Sigmoid colon (tissue), 7 donors: Measurements from ENCODE around the gene TCF23. TPM values are rescaled to one million over a fixed set of nuclear protein-coding genes. Genes with fewer than 3 reads are reported as not detected.
"Not testable (repeated sequence)": the region's sequence is repeated elsewhere in the genome, so short reads cannot be mapped to it uniquely, and the experiment has no call there.

Experiments
- DNase-seq: peaks from one replicate; pipeline ENCODE4 v3.0.0-alpha.2; 2019
- H3K27ac ChIP-seq, 4 donors: fragments of 200-600 bp; sonication (generic); one replicate each; pipeline ENCODE4 v1.5.1; 2016 to 2019; ENCODE audit warnings: mild to moderate bottlenecking in 1 of 4
- H3K27me3 ChIP-seq, 3 donors: fragments of 200-600 bp; sonication (generic); one replicate each; pipeline ENCODE4 v1.5.1; 2019; ENCODE audit warnings: mild to moderate bottlenecking in 1 of 3
- H3K36me3 ChIP-seq, 4 donors: fragments of 200-600 bp; sonication (generic); one replicate each; pipeline ENCODE4 v1.5.1; 2016 to 2019
- H3K4me1 ChIP-seq, 4 donors: fragments of 200-600 bp; sonication (generic); one replicate each; pipeline ENCODE4 v1.5.1; 2017 to 2019
- H3K4me3 ChIP-seq, 4 donors: fragments of 200-600 bp; sonication (generic); one replicate each; pipeline ENCODE4 v1.5.1; 2017 to 2019; ENCODE audit warnings: mild to moderate bottlenecking in 2 of 4, moderate library complexity in 1 of 4
- H3K9me3 ChIP-seq, 4 donors: fragments of 200-600 bp in 3 of 4; sonication (generic) in 3 of 4; one replicate each; pipeline versions ENCODE4 v1.5.1 to v1.6.1; 2013 to 2019
- EP300 ChIP-seq, 4 donors: sonication (generic); formaldehyde crosslinking; IDR thresholded peaks; one replicate each; pipeline ENCODE4 v1.6.1; 2017; ENCODE audit warnings: antibody characterized with exemption in 4 of 4
- POLR2A ChIP-seq, 2 donors: fragments of 450-650 bp; IDR thresholded peaks; one replicate each; pipeline ENCODE4 v1.6.1; 2016; ENCODE audit warnings: antibody characterized with exemption in 2 of 2, mild to moderate bottlenecking in 2 of 2, moderate library complexity in 2 of 2
- POLR2AphosphoS5 ChIP-seq, 4 donors: sonication (generic); formaldehyde crosslinking; IDR thresholded peaks; one replicate each; pipeline ENCODE4 v1.6.1; 2017; ENCODE audit warnings: antibody characterized with exemption in 4 of 4
- WGBS, 2 donors: extraction: QIAGEN DNeasy Blood & Tissue Kit; methylation state at CpG; one replicate each; pipeline ENCODE4 v1.1.7; 2013; 5-methylcytosine and 5-hydroxymethylcytosine counted together
- intact Hi-C: fragments of 100-400 bp; cut with DNase I; formaldehyde crosslinking; loops from one replicate; pipeline ENCODE4 v1.15.1; 2023
- polyA plus RNA-seq, 3 donors: library from polyadenylated mRNA; stranded (reverse); fragments of 200-250 nt; gene quantifications; one replicate each; pipeline ENCODE4 v1.2.3, GENCODE V29; 2013
- total RNA-seq, 4 donors: library from RNA; depleted of rRNA; stranded (reverse); fragments of >200 nt; gene quantifications; one replicate each; pipeline ENCODE4 v1.1.0, GENCODE V29; 2016
- TF ChIP-seq, protein P1 (sequence below), 4 experiments: fragments of 450-650 bp in 3 of 4; fragments of 200-600 bp in 1 of 4; IDR thresholded peaks; one replicate each; pipeline ENCODE4 v1.5.1; 2016 to 2019; ENCODE audit warnings: antibody characterized with exemption in 4 of 4, mild to moderate bottlenecking in 3 of 4, moderate library complexity in 2 of 4
- donor health status: healthy with polysubstance abuse.
- donor health status: Bipolar disorder and iron deficiency.
- donor health status: healthy.

TCF23 gene
- total and polyA plus RNA-seq, 7 donors = 0.03 TPM; not detected in 6

DNA sequence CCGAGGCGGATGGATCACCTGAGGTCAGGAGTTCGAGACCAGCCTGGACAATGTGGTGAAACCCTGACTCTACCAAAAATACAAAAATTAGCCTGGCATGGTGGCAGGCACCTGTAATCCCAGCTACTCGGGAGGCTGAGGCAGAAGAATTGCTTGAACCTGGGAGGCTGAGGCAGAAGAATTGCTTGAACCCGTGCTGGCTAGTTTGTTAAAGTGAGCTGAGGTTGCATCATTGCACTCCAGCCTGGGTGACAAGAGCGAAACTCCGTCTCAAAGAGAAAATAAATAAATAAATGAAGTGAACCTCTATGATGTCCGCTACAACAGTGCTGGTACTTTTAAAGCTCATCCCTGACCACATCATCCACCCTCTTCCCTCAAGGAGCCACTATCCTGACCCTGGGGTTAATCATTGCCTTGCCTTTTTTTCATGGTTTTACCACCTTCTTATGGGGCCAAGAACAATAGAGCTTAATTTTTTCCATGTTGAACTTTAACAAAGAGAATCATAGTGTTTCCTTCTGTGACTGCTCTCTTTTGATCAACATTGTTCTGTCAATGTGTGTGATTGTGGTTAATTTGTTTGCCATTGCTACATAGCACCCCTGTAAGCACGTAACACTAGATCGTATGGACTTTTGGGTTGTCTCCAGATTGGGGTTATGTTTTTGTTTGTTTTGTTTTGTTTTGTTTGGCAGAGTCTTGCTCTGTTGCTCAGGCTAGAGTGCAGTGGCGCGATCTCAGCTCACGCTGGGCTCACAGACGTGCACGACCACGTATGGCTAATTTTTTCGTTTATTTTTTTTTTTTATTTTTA, 45.9 kb downstream of the TCF23 start:
- H3K27ac ChIP-seq = no peak overlapping the region
- TF ChIP-seq, protein P1, sequence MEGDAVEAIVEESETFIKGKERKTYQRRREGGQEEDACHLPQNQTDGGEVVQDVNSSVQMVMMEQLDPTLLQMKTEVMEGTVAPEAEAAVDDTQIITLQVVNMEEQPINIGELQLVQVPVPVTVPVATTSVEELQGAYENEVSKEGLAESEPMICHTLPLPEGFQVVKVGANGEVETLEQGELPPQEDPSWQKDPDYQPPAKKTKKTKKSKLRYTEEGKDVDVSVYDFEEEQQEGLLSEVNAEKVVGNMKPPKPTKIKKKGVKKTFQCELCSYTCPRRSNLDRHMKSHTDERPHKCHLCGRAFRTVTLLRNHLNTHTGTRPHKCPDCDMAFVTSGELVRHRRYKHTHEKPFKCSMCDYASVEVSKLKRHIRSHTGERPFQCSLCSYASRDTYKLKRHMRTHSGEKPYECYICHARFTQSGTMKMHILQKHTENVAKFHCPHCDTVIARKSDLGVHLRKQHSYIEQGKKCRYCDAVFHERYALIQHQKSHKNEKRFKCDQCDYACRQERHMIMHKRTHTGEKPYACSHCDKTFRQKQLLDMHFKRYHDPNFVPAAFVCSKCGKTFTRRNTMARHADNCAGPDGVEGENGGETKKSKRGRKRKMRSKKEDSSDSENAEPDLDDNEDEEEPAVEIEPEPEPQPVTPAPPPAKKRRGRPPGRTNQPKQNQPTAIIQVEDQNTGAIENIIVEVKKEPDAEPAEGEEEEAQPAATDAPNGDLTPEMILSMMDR (IDR thresholded peaks at IDR 0.05) = no peak
- no peak for TF ChIP-seq POLR2AphosphoS5 (IDR thresholded peaks at IDR 0.05)
- TF ChIP-seq EP300 (IDR thresholded peaks at IDR 0.05) = no peak
- no peak for TF ChIP-seq POLR2A (IDR thresholded peaks at IDR 0.05)
- no peak for DNase-seq
- H3K4me3 ChIP-seq = no peak overlapping the region
- intact Hi-C loops = no loop called here
- H3K4me1 ChIP-seq = no peaks in the 10 kb centered on the region
- 24 to 67% methylated on average over 17 of the region's 17 CpGs for WGBS, 2 donors
- peaks cover 0 to under 1% (median 0%) of the 10 kb centered on the region in 4 donors for H3K36me3 ChIP-seq
- no peaks in the 10 kb centered on the region for H3K27me3 ChIP-seq
- H3K9me3 ChIP-seq = no peaks in the 10 kb centered on the region

DNA sequence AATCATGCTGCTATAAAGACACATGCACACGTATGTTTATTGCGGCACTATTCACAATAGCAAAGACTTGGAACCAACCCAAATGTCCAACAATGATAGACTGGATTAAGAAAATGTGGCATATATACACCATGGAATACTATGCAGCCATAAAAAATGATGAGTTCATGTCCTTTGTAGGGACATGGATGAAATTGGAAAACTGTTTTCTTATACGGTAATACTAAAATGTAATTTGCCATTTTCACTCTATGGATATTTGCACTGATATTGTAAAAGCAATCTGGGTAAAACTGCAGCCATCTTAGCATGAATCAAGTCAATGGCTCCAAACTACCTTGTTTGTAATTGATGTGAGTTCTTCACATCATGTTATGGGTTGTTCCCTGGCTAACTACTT, 47.0 kb downstream of the TCF23 start:
- H3K4me1 ChIP-seq, DNase-seq, H3K27me3 ChIP-seq, H3K9me3 ChIP-seq, H3K27ac ChIP-seq, H3K4me3 ChIP-seq, intact Hi-C loops: not testable (repeated sequence)
- WGBS, 2 donors = 41 to 75% methylated on average over 3 of the region's 3 CpGs
- H3K36me3 ChIP-seq = peaks cover 0 to 11% (median 2%) of the 10 kb centered on the region in 4 donors

DNA sequence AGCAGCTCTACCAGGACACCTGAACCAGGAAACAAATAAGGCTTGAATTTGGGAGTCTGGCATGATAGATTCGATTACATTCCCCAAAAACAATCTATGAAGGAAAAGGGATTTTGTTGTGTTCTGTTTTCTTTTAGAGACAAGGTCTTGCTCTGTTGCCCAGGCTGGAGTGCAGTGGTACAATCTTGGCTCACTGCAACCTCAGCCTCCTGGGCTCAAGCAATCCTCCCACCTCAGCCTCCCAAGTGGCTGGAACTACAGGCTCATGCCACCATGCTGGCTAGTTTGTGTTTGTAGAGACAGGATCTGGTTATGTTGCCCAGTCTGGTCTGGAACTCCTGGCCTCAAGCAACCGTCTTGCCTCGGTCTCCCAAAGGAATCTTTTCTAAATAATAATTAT, 49.3 kb downstream of the TCF23 start:
- H3K4me1 ChIP-seq, DNase-seq, H3K27me3 ChIP-seq, H3K4me3 ChIP-seq, intact Hi-C loops, H3K9me3 ChIP-seq, H3K27ac ChIP-seq: not testable (repeated sequence)
- WGBS, 2 donors = 94 to 96% methylated on average over 3 of the region's 3 CpGs
- peaks cover 0 to 29% (median 5%) of the 10 kb centered on the region in 4 donors for H3K36me3 ChIP-seq

DNA sequence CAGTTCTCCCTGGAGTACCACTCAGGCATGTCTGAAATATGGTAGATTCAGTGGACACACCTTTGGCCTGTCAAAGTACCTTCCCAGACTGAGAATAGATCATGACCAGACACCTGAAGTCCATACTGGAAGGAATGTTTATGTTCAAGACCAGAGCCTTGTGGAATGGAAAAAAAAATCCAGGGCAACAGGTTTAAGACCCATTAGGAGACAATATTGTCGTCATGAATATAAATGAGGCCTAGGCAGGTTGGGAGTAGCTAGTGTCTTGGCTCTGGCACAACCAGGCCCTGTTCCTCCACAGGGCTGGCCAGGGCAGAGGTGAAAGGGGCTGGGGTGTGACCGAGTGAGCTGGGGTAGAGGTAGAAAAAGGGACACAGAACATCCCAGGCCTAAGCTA, 49.8 kb downstream of the TCF23 start:
- no peaks in the 10 kb centered on the region for H3K4me1 ChIP-seq
- intact Hi-C loops = no loop called here
- no peaks in the 10 kb centered on the region for H3K27me3 ChIP-seq
- no peak overlapping the region for H3K4me3 ChIP-seq
- H3K9me3 ChIP-seq = no peaks in the 10 kb centered on the region
- TF ChIP-seq, protein P1 (IDR thresholded peaks at IDR 0.05) = no peak
- TF ChIP-seq POLR2A (IDR thresholded peaks at IDR 0.05) = no peak
- TF ChIP-seq EP300 (IDR thresholded peaks at IDR 0.05) = no peak
- no peak for TF ChIP-seq POLR2AphosphoS5 (IDR thresholded peaks at IDR 0.05)
- 68 to 81% methylated on average over 2 of the region's 2 CpGs for WGBS, 2 donors
- H3K27ac ChIP-seq = no peak overlapping the region
- H3K36me3 ChIP-seq = peaks cover 0 to 34% (median 9%) of the 10 kb centered on the region in 4 donors
- DNase-seq = no peak

DNA sequence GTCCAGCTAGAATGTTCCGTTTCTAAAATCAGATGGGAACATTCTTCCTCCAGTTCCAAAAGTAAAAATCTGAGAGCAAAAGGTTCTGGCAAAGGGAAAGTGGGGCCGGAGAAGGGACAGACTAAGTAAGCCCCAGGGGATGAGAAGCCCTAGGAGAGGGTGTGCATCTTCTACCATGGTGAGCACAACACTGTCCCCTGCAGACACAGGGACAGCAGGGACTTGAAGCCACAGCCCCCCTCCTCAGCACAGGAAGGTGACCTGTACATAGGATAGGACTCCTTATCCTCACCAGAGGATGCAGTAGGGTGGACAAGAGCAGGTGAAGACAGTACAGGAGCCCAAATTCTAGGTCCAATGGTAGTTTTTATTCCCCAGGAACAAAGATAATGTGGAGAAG, 50.4 kb downstream of the TCF23 start:
- intact Hi-C loops = no loop called here
- H3K4me3 ChIP-seq = no peak overlapping the region
- DNase-seq = no peak
- peaks cover 0 to 40% (median 12%) of the 10 kb centered on the region in 4 donors for H3K36me3 ChIP-seq
- WGBS, 2 donors = 87 to 88% methylated on average over 2 of the region's 2 CpGs
- no peak overlapping the region for H3K27ac ChIP-seq
- no peaks in the 10 kb centered on the region for H3K4me1 ChIP-seq
- no peak for TF ChIP-seq EP300 (IDR thresholded peaks at IDR 0.05)
- TF ChIP-seq POLR2A (IDR thresholded peaks at IDR 0.05) = no peak
- TF ChIP-seq, protein P1 (IDR thresholded peaks at IDR 0.05) = no peak
- TF ChIP-seq POLR2AphosphoS5 (IDR thresholded peaks at IDR 0.05) = no peak
- H3K27me3 ChIP-seq = no peaks in the 10 kb centered on the region
- no peaks in the 10 kb centered on the region for H3K9me3 ChIP-seq

DNA sequence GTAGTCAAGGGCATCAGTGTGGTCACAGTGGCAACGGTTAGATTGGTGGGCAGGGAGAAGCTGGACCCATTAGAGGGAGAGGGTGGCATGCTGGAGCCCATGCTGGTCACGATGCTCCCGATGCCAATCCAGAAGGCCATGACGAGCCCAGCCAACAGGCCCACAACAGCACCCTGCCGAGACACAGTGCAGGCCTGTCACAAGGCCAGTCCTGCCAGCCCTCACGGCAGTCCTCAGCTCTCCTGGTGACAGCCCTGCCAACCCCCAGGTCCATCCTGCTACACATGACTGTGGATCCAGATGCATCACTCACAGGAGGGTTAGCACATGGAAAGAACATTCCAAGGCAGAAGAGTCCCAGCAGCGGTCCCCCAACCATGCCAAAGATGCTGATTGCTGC, 52.9 kb downstream of the TCF23 start:
- DNase-seq = no peak
- Histone ChIP-seq H3K27me3 (no peaks in the 10 kb centered on the region), H3K36me3 (peaks cover 8 to 65% (median 26%) of the 10 kb centered on the region in 4 donors), H3K4me1 (no peaks in the 10 kb centered on the region), H3K9me3 (no peaks in the 10 kb centered on the region), H3K4me3 (no peak overlapping the region), H3K27ac (no peak overlapping the region)
- TF ChIP-seq EP300 (IDR thresholded peaks at IDR 0.05) (no peak), POLR2A (IDR thresholded peaks at IDR 0.05) (no peak), POLR2AphosphoS5 (IDR thresholded peaks at IDR 0.05) (no peak)
- TF ChIP-seq, protein P1 (IDR thresholded peaks at IDR 0.05) = no peak
- WGBS, 2 donors = 94 to 97% methylated on average over 7 of the region's 7 CpGs
- intact Hi-C loops = no loop called here
